HG02981 (cell line): ENCODE data around the gene MYPN.
"Not testable (repeated sequence)": the region's sequence is repeated elsewhere in the genome, so short reads cannot be mapped to it uniquely, and the experiment has no call there.

Experiments
- ATAC-seq: cut with Tn5 transposase; IDR thresholded peaks from one replicate; pipeline ENCODE4 v1.9.1; 2021; ENCODE audit warnings: mild to moderate bottlenecking, moderate library complexity; ENCODE audit not compliant: unreplicated experiment

The MYPN gene

DNA sequence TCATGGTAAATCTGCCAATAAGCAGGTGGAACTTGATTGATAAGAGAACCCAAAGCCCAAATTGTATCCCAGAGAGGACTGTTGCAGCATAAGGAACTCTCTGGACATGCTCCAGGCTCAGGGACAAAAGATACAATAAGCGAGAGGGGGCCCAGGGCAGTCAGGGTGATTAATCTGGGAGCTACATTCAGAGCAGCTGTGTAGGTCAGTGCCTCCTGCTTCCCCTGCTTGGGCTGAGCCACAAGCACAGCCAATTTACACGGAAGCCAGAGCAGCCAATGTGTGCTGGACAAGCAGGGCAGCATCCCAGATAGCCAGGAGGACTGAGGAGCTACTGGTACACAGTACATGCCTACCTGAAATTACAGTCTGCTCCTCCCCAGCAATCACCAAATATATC is 24.2 kb downstream of the MYPN start:
- no peak for ATAC-seq

GRCh38 chr10:68135362-68135761 is 26.1 kb downstream of the MYPN start:
- ATAC-seq: no peak

- ATAC-seq: no peak
These were observed 26.9 kb downstream of the MYPN start for GRCh38 chr10:68135922-68136792.

- ATAC-seq: no peak
These were observed 27.9 kb downstream of the MYPN start for GRCh38 chr10:68137171-68137570.

DNA sequence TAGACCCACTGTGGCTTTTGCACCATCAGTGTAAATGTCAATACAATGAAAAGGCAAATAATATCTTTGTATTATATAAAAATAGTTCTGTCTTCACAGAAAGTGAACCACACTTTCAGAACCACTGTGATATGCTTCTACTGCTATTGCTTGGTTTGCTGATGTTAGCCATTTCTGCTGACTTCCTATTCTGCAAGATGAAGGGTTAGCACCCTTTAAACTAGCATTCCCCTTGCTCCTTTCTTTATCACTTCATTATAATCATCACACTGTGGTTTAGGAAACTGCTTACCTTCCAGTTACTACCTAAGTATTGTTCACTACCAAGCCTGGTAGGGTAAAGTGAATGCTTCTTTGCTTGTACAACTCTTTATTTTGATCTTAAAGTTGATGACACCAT is 29.2 kb downstream of the MYPN start:
- ATAC-seq: no peak

DNA sequence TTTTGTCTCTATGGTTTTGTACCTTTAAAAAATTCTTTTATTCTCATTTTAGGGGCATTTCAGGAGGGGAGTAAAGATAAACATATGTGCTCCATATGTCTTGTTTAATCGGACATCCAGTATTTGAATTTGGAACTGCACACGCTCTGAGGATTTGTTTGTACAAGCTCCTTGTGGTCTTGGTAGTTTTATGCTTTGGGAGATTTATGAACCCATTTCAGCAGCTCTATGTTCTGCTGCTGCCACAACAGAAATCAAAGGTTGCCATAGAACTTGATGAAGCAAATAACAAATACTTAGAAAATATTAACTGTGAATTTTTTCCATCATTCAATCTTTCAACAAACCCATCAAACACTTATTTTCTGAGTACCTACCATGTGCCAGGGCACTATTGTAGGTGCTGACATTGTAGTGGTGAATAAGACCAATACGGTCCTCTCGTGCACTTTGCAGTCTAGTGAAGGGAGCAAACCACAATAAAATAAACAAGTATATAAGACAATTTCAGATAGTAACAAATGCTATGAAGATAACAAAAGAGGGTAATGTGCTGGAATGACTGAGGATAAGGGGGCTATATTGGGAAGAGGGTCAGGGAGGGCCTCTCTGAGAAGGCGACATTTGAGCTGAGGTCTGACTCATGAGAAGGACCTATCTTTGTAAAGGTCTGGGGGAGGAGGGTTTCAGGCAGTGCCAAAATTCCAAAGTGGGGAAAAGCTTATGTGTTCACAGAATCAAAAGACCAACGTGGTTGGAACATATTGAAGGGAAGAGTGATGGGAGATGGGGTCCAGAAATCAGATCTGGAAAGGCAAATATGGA is 30.4 kb downstream of the MYPN start:
- ATAC-seq: no peak

DNA sequence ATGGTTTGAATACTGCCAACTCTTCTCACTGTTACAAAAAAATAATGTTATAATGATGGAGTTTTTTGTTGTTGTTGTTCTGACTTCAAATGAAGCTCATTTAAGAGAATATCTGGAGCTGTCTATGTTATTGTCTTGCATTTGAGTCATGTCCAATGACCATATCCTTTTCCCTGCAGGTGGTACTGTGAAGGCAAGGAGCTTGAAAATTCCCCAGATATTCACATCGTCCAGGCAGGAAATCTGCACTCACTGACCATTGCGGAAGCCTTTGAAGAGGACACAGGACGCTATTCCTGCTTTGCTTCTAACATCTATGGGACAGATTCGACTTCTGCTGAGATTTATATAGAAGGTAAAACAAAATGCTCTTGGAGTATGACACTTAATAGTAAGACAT is 33.5 kb downstream of the MYPN start:
- ATAC-seq: no peak

DNA sequence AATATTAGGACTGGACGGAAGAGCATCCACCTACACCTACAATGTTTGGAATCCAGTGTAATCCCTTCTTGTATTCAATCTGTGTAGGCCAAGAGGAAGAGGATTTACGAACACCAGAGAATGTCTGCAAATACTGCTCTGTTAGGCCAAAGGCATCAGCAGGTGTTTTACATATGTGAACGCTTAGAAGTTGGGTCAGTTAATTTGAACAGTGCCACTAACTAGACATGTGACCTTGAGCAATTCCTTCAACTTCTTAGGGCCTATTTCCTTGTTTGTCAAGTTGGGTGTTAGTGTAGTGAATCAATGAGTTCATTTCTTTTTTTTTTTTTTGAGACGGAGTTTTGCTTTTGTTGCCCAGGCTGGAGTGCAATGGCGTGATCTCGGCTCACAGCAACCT is 35.4 kb downstream of the MYPN start:
- no peak for ATAC-seq

GRCh38 chr10:68145705-68146104 is 36.4 kb downstream of the MYPN start:
- ATAC-seq: no peak

DNA sequence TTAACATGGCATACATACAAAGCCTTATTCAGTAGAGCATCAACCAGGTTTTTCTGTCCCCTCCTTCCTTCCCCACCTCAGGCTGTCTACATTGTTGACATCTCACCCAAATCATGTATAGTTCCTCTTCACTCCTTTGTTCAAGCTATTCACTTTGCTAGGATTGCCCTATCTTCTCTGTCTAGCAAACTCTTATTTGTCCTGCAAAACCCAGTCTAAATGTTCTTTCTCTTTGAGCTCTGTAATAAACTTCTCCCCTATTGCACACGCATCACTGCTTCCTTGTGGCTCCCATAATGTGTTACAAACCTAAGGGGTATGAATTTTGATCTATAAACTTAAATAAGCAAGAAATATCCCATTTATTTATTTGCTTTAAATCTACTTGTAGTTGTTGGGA is 36.8 kb downstream of the MYPN start:
- no peak for ATAC-seq

GRCh38 chr10:68151453-68151852 is 42.2 kb downstream of the MYPN start:
- no peak for ATAC-seq

- no peak for ATAC-seq
These were observed 44.4 kb downstream of the MYPN start for GRCh38 chr10:68153473-68154210.

DNA sequence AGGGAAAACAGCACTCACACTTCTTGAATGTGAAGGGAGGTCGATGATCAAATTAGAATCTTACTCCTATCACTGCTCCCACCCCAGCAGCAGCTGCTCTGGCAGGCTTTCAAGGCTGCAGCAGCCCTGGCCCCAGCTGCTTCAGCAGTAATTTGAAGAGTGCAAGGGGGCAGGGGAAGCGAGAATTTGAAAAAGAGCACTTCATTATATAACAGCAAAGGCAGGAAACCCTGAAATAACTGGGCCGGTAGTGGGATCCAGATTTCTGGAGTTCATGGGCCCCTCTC is 44.9 kb downstream of the MYPN start:
- ATAC-seq: no peak

- ATAC-seq: no peak
These were observed 46.4 kb downstream of the MYPN start for GRCh38 chr10:68155615-68156210.

GRCh38 chr10:68156373-68157185 is 47.3 kb downstream of the MYPN start:
- ATAC-seq: no peak

- not testable (repeated sequence) for ATAC-seq
These were observed 48.2 kb downstream of the MYPN start for GRCh38 chr10:68157522-68157921.

DNA sequence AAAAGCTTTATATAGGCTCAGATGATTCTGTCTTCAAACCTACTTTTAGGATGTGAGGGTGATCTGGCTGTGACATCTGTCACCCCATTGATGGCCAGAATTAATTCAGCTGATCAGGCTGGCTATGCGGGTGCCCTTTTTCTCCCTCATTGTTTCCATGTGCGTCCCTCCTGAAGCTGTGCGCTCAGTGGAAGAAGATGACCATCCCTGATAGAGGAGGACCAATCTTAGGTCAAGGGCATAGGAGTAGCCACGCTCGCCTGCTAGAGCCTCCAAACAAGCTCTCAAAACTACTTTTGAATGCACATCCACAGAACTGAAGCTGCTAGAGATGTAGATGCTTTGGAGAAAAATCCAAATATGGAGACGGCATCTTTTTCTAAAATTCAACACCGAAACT is 48.7 kb downstream of the MYPN start:
- ATAC-seq: no peak

GRCh38 chr10:68163735-68164134 is 54.4 kb downstream of the MYPN start:
- peak; percentile 99 for ATAC-seq

DNA sequence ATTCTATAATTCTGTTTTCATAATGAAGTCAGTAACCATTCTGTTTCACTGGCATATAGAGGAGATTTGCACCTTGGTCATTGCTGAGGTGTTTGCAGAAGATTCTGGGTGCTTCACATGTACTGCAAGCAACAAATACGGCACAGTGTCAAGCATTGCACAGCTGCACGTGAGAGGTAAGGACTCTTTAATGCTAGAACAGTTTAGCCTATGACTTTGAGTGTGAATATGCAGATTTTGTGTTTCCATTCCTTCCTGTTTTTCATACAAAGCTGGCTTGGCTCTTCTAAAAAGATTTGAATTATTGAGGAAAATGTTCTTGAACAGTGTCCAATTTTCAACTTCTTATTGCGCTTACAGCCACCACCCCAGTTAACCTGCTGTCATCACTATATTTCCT is 56.4 kb downstream of the MYPN start:
- no peak for ATAC-seq

DNA sequence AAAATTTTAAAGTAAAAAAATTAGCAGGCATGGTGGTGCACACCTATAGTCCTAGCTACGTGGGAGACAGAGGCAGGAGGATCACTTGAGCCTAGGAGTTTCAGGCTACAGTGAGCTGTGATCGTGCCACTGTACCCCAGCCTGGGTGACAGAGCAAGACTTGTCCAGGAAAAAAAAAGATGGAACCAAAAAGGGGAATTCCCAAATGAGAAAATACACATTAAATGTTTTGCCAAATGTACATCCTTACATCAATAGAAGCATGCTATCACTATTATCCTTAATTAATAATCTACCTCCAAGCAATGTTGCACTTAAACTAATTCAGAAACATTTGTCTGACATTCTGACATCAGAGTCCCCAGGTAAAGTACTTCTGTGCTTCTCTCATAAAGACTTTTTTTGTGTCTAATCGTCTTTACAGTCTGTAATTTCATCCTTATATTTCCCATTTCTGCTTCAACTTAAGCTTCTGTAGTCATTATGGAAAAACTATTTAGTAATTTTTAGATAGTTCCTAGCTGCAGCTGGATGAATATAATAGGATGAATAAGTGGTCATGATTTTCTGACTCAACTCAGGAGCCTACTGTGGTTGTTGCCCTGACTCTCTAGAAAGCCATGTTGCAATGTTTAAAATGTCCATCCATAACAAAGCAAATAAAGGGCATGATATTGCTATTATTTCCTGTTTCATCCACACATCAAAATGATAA is 57.7 kb downstream of the MYPN start:
- ATAC-seq: no peak
